ENCODE measurements around the gene SYT1. TPM values are rescaled to one million over a fixed set of nuclear protein-coding genes. Genes with fewer than 3 reads are reported as not detected.
"Not testable (repeated sequence)": the region's sequence is repeated elsewhere in the genome, so short reads cannot be mapped to it uniquely, and the experiment has no call there.

The SYT1 gene
- total RNA-seq, 1 donor from 2014 or later = 19.5 TPM

DNA sequence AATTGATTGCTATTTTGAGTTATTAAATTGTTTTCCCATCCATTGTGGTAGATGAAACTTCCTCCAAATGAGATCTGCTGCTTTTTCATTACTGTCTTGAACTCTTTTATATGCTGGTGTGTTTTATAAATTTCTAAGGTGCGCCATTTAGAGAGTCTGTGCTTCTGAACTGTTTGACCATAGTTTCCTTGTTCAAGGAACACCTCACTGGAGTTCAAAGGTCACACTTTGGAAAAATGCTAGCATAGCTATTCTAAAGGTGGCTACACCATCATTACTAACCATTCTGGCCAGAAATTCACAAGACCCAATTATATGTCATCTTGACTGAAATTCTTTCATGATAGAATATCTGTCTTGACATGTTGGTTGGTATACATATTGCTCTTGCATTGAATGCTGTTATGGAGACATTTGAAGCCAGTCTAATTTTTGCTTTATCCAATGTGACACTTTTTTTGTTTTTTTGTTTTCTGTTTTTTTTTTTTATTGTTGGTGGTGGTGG, 556.7 kb downstream of the SYT1 start:
- Mint-ChIP-seq H3K27me3 (ENCODE audit: low read depth) (no peaks in the 10 kb centered on the region), H3K4me3 (no peak overlapping the region), H3K4me1 (peaks cover 34% of the 10 kb centered on the region)

DNA sequence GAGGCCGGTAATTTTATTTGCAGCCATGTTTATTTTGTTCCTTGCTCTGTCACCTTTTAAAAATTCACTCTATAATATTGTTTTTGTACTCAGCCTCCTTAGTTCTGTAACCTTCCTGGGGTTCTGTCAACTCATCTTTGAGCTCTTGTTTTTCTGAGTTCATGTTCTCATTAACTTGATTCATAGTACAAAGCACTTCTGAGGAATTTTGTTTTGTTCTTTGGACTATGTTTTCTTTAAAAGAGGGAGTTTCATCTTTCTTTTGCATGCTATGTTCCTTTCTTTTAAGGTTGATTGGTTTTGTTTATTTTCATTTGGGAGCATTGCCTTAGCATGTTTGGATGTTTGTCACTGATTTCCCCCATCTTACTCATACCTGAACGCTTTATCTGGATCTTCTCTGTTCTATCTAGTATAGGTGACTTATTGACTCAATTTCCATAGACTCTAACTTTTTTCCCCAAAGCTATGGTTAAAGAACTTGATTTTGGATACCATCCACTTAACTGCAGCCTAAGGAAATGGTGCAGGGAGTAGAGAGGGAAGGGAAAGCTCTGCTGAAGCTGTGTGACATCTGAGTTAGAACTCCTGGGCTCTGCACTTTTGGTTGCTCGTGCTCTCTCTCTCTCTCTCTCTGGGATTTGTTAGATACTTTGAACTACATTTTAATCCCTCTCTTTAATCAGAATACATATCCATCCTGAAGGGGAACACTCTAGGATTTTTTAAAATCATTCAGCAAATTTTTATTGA, 557.7 kb downstream of the SYT1 start:
- no peak overlapping the region for H3K27ac Mint-ChIP-seq (ENCODE audit: unreplicated experiment)
- DNase-seq (ENCODE audit: low read depth, low spot score) = no peak
- H3K27me3 Mint-ChIP-seq (ENCODE audit: low read depth) = no peaks in the 10 kb centered on the region
- peaks cover 34% of the 10 kb centered on the region for H3K4me1 Mint-ChIP-seq
- TF ChIP-seq, protein P1, sequence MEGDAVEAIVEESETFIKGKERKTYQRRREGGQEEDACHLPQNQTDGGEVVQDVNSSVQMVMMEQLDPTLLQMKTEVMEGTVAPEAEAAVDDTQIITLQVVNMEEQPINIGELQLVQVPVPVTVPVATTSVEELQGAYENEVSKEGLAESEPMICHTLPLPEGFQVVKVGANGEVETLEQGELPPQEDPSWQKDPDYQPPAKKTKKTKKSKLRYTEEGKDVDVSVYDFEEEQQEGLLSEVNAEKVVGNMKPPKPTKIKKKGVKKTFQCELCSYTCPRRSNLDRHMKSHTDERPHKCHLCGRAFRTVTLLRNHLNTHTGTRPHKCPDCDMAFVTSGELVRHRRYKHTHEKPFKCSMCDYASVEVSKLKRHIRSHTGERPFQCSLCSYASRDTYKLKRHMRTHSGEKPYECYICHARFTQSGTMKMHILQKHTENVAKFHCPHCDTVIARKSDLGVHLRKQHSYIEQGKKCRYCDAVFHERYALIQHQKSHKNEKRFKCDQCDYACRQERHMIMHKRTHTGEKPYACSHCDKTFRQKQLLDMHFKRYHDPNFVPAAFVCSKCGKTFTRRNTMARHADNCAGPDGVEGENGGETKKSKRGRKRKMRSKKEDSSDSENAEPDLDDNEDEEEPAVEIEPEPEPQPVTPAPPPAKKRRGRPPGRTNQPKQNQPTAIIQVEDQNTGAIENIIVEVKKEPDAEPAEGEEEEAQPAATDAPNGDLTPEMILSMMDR (conservative IDR thresholded peaks at IDR 0.05) = no peak
- H3K9me3 Mint-ChIP-seq = no peaks in the 10 kb centered on the region
- H3K36me3 Mint-ChIP-seq (ENCODE audit: low read depth) = no peaks in the 10 kb centered on the region
- no peak overlapping the region for H3K4me3 Mint-ChIP-seq

More for the DNA sequence above, 556.7 kb downstream of the SYT1 start:
- H3K27ac Mint-ChIP-seq (ENCODE audit: unreplicated experiment) = no peak overlapping the region
- TF ChIP-seq, protein P1 (conservative IDR thresholded peaks at IDR 0.05) = no peak
- no peak for DNase-seq (ENCODE audit: low read depth, low spot score)
- H3K36me3 Mint-ChIP-seq (ENCODE audit: low read depth) = no peaks in the 10 kb centered on the region
- H3K9me3 Mint-ChIP-seq = no peaks in the 10 kb centered on the region

DNA sequence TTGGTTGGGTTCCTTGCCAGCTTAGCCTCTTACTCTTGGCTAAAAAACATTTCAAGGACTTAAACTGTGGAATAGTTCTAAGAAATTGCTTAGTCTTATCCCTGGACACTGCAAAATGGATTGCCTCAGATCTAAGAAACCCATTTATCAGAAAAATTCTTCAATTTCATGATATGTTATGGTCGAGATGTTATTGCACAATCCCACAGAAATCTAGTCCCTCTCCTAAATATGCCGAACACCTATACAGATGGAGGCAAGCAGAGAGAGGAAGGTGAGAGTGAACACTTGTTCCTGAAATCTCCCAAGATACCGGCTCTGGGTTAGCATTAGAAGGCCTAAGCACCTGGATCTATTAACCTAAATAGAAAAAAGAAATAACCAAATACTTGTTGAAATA, 559.0 kb downstream of the SYT1 start:
- TF ChIP-seq, protein P1 (conservative IDR thresholded peaks at IDR 0.05) = no peak
- Mint-ChIP-seq H3K27me3 (ENCODE audit: low read depth) (no peaks in the 10 kb centered on the region), H3K4me1 (peaks cover 34% of the 10 kb centered on the region), H3K27ac (ENCODE audit: unreplicated experiment) (no peak overlapping the region), H3K9me3 (no peaks in the 10 kb centered on the region), H3K36me3 (ENCODE audit: low read depth) (peaks cover 3% of the 10 kb centered on the region), H3K4me3 (no peak overlapping the region)
- DNase-seq (ENCODE audit: low read depth, low spot score) = no peak

DNA sequence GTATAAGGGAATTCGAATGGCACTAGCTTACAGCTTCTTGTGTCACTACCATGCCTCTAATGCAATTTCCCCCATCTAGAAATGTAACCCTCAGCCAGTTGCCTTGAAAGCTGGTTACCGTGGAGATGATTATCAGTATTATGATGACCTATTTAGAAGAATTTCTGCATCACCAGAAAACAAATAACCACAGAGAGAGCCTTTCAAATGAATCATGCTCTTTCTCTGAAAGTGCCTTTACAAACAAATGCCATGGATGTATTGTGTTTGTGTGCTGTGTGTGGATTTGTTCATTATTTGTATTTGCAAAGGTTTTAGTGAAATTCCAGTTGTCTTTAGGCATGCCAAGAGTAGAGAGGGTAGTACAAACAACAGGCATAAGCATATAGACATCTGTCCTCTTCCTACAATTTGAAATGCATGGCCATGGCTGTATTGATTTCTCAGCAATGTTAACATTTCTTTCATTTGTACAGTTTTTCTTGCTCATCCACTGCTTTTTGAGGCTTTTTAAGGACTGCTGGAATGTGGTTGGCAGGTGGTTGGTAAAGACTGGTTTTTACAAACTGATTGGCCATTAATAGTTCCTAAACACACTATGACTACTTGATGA, 559.6 kb downstream of the SYT1 start:
- no peak overlapping the region for H3K27ac Mint-ChIP-seq (ENCODE audit: unreplicated experiment)
- H3K4me3 Mint-ChIP-seq = no peak overlapping the region
- H3K4me1 Mint-ChIP-seq = peaks cover 32% of the 10 kb centered on the region
- TF ChIP-seq, protein P1 (conservative IDR thresholded peaks at IDR 0.05) = no peak
- no peaks in the 10 kb centered on the region for H3K27me3 Mint-ChIP-seq (ENCODE audit: low read depth)
- H3K36me3 Mint-ChIP-seq (ENCODE audit: low read depth) = peaks cover 3% of the 10 kb centered on the region
- DNase-seq (ENCODE audit: low read depth, low spot score) = no peak
- H3K9me3 Mint-ChIP-seq = no peaks in the 10 kb centered on the region

DNA sequence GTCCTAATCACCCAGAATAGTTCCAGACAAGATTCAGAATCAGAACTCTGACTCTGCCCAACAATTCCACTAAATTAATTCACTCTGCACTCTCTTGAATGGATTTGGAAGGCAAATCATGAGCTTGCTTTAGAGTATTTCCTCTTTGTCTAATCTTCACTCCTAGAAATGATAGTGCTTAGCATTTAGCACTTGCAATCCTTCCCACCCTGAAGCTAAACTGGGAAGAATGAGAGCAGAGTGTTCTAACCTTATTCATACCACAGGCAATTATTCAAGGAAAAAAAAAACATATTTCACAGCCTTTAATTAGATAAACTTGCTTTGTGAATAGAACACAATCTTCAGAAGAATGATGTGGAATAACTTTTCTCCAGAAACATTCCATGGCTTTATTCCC, 561.5 kb downstream of the SYT1 start:
- TF ChIP-seq, protein P1 (conservative IDR thresholded peaks at IDR 0.05) = no peak
- no peak for DNase-seq (ENCODE audit: low read depth, low spot score)
- Mint-ChIP-seq H3K27me3 (ENCODE audit: low read depth) (no peaks in the 10 kb centered on the region), H3K27ac (ENCODE audit: unreplicated experiment) (no peak overlapping the region), H3K4me3 (no peak overlapping the region), H3K4me1 (peaks cover 22% of the 10 kb centered on the region), H3K9me3 (no peaks in the 10 kb centered on the region), H3K36me3 (ENCODE audit: low read depth) (peaks cover 3% of the 10 kb centered on the region)

DNA sequence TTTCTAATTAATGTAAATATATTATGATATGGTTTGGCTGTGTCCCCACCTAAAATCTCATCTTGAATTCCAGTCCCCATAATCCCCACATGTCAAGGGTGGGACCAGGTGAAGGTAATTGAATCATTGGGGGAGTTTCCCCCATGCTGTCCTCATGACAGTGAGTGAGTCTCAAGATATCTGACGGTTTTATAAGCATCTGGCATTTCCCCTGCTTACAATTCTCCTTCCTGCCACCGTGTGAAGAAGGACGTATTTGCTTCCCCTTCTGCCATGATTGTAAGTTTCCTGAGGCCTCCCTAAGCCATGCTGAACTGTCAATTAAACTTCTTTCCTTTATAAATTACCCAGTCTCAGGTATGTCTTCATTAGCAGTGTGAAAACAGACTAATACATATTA, 562.2 kb downstream of the SYT1 start:
- not testable (repeated sequence) for DNase-seq (ENCODE audit: low read depth, low spot score); H3K9me3 Mint-ChIP-seq; H3K27me3 Mint-ChIP-seq (ENCODE audit: low read depth); H3K4me3 Mint-ChIP-seq; H3K27ac Mint-ChIP-seq (ENCODE audit: unreplicated experiment); H3K36me3 Mint-ChIP-seq (ENCODE audit: low read depth)
- peaks cover 21% of the 10 kb centered on the region for H3K4me1 Mint-ChIP-seq

Measured in neural crest cell (in vitro differentiated cells).